Hematopoietic multipotent progenitor cell (in vitro differentiated cells): ENCODE measurements around the gene CCIN. TPM values are rescaled to one million over a fixed set of nuclear protein-coding genes. Genes with fewer than 3 reads are reported as not detected.

ENCODE experiments used
- DNase-seq, 3 donors: peaks; one replicate each; pipeline ENCODE4 v3.0.0-alpha.2; 2011 to 2015; ENCODE audit warnings: low read depth in 2 of 3, low spot score in 2 of 3
- total RNA-seq: library from RNA; depleted of rRNA; stranded (reverse); fragments of >200 nt; gene quantifications from one replicate; pipeline ENCODE4 v1.2.3, GENCODE V29; 2012

The CCIN gene
- total RNA-seq, 1 donor = 1.3 TPM

GRCh38 chr9:36140086-36141084, 28.8 kb upstream of the CCIN start:
- DNase-seq = peak in 1 of 3 donors; percentile 17

- DNase-seq = no peak
These were observed 27.9 kb upstream of the CCIN start for GRCh38 chr9:36141288-36141687.

- no peak for DNase-seq
These were observed 27.4 kb upstream of the CCIN start for GRCh38 chr9:36141761-36142160.

GRCh38 chr9:36142510-36143244, 26.5 kb upstream of the CCIN start:
- peak in 2 of 3 donors; percentile 55 to 63 for DNase-seq

- no peak for DNase-seq
These were observed 25.9 kb upstream of the CCIN start for GRCh38 chr9:36143245-36143641.

GRCh38 chr9:36144309-36145232, 24.6 kb upstream of the CCIN start:
- DNase-seq = peak in 1 of 3 donors; percentile 46

- no peak for DNase-seq
These were observed 23.2 kb upstream of the CCIN start for GRCh38 chr9:36145970-36146369.

- no peak for DNase-seq
These were observed 22.5 kb upstream of the CCIN start for GRCh38 chr9:36146651-36147050.

- no peak for DNase-seq
These were observed 21.6 kb upstream of the CCIN start for GRCh38 chr9:36147441-36148175.

GRCh38 chr9:36148311-36149051, 20.7 kb upstream of the CCIN start:
- DNase-seq = peak in 2 of 3 donors; percentile 53 to 61

- no peak for DNase-seq
These were observed 20.0 kb upstream of the CCIN start for GRCh38 chr9:36149197-36149596.

GRCh38 chr9:36150574-36151315, 18.4 kb upstream of the CCIN start:
- no peak for DNase-seq

- DNase-seq = peak in 2 of 3 donors; percentile 92 to 96
These were observed 17.6 kb upstream of the CCIN start for GRCh38 chr9:36151316-36152210.

GRCh38 chr9:36152741-36153438, 16.3 kb upstream of the CCIN start:
- no peak for DNase-seq

- no peak for DNase-seq
These were observed 15.4 kb upstream of the CCIN start for GRCh38 chr9:36153746-36154145.

- DNase-seq = peak in 2 of 3 donors; percentile 54 to 78
These were observed 14.7 kb upstream of the CCIN start for GRCh38 chr9:36154331-36154952.
